ENCODE data around the gene PARD3B. TPM values are rescaled to one million over a fixed set of nuclear protein-coding genes. Genes with fewer than 3 reads are reported as not detected.

Gene PARD3B
- total RNA-seq, 2 experiments from 2014 or later: 0.46 TPM; not detected in 1

- Mint-ChIP-seq H3K27ac (no peak overlapping the region), H3K9me3 (ENCODE audit: low read depth) (no peaks in the 10 kb centered on the region), H3K27me3 (no peaks in the 10 kb centered on the region), H3K4me1 (no peaks in the 10 kb centered on the region), H3K36me3 (ENCODE audit: low read depth) (no peaks in the 10 kb centered on the region), H3K4me3 (no peak overlapping the region)
- CTCF ChIA-PET: no interaction called here
- POLR2A ChIA-PET: no interaction called here
- intact Hi-C loops (cut with DNase I, micrococcal nuclease): no loop called here
- ATAC-seq (no peak), DNase-seq (no peak)
Observed at GRCh38 chr2:205145888-205146287, 600.6 kb downstream of the PARD3B start.

DNA sequence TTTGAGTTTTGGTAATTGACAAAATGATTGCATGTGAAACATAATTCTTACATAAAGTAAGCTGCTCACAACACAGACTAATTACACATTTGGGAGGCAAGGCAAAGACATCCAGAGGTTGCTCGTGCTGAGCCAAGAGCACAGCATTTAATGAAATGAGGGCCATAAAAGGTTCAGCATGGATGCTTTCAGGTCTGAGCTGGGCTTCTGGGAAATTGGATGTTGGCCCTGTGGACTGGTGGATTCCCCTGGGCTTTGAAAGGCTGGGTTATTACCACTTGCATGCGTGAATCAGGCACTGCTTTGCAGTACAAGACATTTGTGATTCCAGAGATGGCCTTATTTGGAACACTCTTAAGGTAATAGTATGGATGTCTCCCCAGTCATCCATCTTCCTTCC is 603.5 kb downstream of the PARD3B start:
- no peaks in the 10 kb centered on the region for H3K9me3 Mint-ChIP-seq (ENCODE audit: low read depth)
- no peaks in the 10 kb centered on the region for H3K4me1 Mint-ChIP-seq
- H3K27me3 Mint-ChIP-seq: no peaks in the 10 kb centered on the region
- ChIA-PET CTCF (no interaction called here), POLR2A (no interaction called here)
- H3K4me3 Mint-ChIP-seq: no peak overlapping the region
- intact Hi-C loops (cut with DNase I, micrococcal nuclease): no loop called here
- no peak overlapping the region for H3K27ac Mint-ChIP-seq
- no peak for DNase-seq
- H3K36me3 Mint-ChIP-seq (ENCODE audit: low read depth): no peaks in the 10 kb centered on the region
- no peak for ATAC-seq

GRCh38 chr2:205156457-205156856 is 611.2 kb downstream of the PARD3B start:
- Mint-ChIP-seq H3K27ac (no peak overlapping the region), H3K4me1 (no peaks in the 10 kb centered on the region), H3K36me3 (ENCODE audit: low read depth) (no peaks in the 10 kb centered on the region), H3K9me3 (ENCODE audit: low read depth) (no peaks in the 10 kb centered on the region), H3K4me3 (no peak overlapping the region), H3K27me3 (no peaks in the 10 kb centered on the region)
- DNase-seq: no peak
- CTCF ChIA-PET: interaction anchor here (0.7 kb wide), 1 partner anchor 42 kb away, joined by 3 read pairs; no protein-coding TSS in a partner anchor
- ATAC-seq: no peak
- intact Hi-C loops (cut with DNase I, micrococcal nuclease): no loop called here
- POLR2A ChIA-PET: no interaction called here

DNA sequence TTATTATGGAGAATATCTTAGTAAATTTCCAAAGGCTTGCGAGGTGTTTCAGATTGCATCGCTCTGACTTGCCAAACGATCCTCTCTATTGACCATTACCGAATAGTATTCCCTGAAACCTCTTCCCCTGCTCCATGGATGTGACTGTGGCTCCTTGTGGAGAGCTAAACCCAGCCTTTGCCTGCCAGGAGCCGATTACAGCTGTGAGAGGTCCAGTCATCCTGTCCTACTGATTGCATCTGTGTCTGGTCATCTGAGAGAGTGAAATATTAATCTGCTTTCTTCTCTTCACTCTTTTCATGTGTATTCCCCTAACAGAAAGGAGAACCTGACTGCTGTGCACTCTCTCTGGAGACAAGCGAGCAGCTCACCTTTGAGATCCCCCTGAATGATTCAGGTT is 613.1 kb downstream of the PARD3B start:
- H3K27ac Mint-ChIP-seq: no peak overlapping the region
- POLR2A ChIA-PET: no interaction called here
- intact Hi-C loops (cut with DNase I, micrococcal nuclease): no loop called here
- no peak for DNase-seq
- H3K4me1 Mint-ChIP-seq: no peaks in the 10 kb centered on the region
- no peaks in the 10 kb centered on the region for H3K9me3 Mint-ChIP-seq (ENCODE audit: low read depth)
- CTCF ChIA-PET: no interaction called here
- H3K4me3 Mint-ChIP-seq: no peak overlapping the region
- ATAC-seq: no peak
- H3K36me3 Mint-ChIP-seq (ENCODE audit: low read depth): no peaks in the 10 kb centered on the region
- H3K27me3 Mint-ChIP-seq: no peaks in the 10 kb centered on the region

- Mint-ChIP-seq H3K9me3 (ENCODE audit: low read depth) (no peaks in the 10 kb centered on the region), H3K36me3 (ENCODE audit: low read depth) (no peaks in the 10 kb centered on the region), H3K4me3 (no peak overlapping the region), H3K27ac (no peak overlapping the region), H3K4me1 (no peaks in the 10 kb centered on the region), H3K27me3 (no peaks in the 10 kb centered on the region)
- no peak for DNase-seq
- intact Hi-C loops (cut with DNase I, micrococcal nuclease): no loop called here
- POLR2A ChIA-PET: no interaction called here
- no peak for ATAC-seq
- CTCF ChIA-PET: no interaction called here
Observed at GRCh38 chr2:205161156-205161839, 616.0 kb downstream of the PARD3B start.

- H3K9me3 Mint-ChIP-seq (ENCODE audit: low read depth): no peaks in the 10 kb centered on the region
- no peak for ATAC-seq
- H3K4me1 Mint-ChIP-seq: peaks cover 4% of the 10 kb centered on the region
- ChIA-PET POLR2A (no interaction called here), CTCF (interaction anchor here (0.6 kb wide), 2 partner anchors 220 to 289 kb away, joined by 3 to 4 read pairs; no protein-coding TSS in a partner anchor)
- no peak overlapping the region for H3K27ac Mint-ChIP-seq
- intact Hi-C loops (cut with DNase I, micrococcal nuclease): no loop called here
- no peaks in the 10 kb centered on the region for H3K36me3 Mint-ChIP-seq (ENCODE audit: low read depth)
- no peaks in the 10 kb centered on the region for H3K27me3 Mint-ChIP-seq
- no peak overlapping the region for H3K4me3 Mint-ChIP-seq
- DNase-seq: no peak
Observed at GRCh38 chr2:205166745-205167144, 621.5 kb downstream of the PARD3B start.

- intact Hi-C loops (cut with DNase I, micrococcal nuclease): no loop called here
- H3K27me3 Mint-ChIP-seq: no peaks in the 10 kb centered on the region
- H3K4me3 Mint-ChIP-seq: no peak overlapping the region
- peaks cover 4% of the 10 kb centered on the region for H3K4me1 Mint-ChIP-seq
- ATAC-seq: no peak
- no peaks in the 10 kb centered on the region for H3K9me3 Mint-ChIP-seq (ENCODE audit: low read depth)
- DNase-seq: no peak
- no peaks in the 10 kb centered on the region for H3K36me3 Mint-ChIP-seq (ENCODE audit: low read depth)
- ChIA-PET POLR2A (no interaction called here), CTCF (interaction anchor here (1.2 kb wide), 1 partner anchor 10 kb away, joined by 5 read pairs; no protein-coding TSS in a partner anchor)
- H3K27ac Mint-ChIP-seq: no peak overlapping the region
Observed at GRCh38 chr2:205169012-205169411, 623.7 kb downstream of the PARD3B start.

DNA sequence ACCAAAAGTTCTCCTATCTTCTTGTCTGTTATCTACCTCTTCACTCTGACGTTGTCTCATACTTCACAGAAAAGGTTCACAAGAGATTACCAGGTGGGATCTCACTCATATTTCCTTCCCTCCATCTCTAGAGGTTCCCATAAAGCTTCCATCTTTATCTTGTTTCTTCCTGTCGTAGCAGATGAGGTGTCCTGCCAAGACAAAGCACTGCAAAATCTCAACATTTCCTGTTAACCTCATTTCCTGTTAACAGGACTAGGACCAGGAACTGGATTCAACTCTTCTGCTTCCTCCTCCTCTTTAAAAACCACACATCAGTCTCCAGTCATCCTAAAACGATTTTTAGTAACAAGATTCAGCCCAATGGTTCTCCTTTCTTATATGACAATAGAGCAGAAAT is 624.2 kb downstream of the PARD3B start:
- no peak overlapping the region for H3K27ac Mint-ChIP-seq

GRCh38 chr2:205170399-205170798 is 625.1 kb downstream of the PARD3B start:
- POLR2A ChIA-PET: no interaction called here
- Mint-ChIP-seq H3K4me3 (no peak overlapping the region), H3K36me3 (ENCODE audit: low read depth) (no peaks in the 10 kb centered on the region), H3K27ac (no peak overlapping the region), H3K27me3 (no peaks in the 10 kb centered on the region), H3K9me3 (ENCODE audit: low read depth) (no peaks in the 10 kb centered on the region), H3K4me1 (peaks cover 4% of the 10 kb centered on the region)
- ATAC-seq (no peak), DNase-seq (no peak)
- CTCF ChIA-PET: interaction anchor here (0.7 kb wide), 1 partner anchor 28 kb away, joined by 3 read pairs; no protein-coding TSS in a partner anchor
- intact Hi-C loops (cut with DNase I, micrococcal nuclease): no loop called here

More for the DNA sequence above, 624.2 kb downstream of the PARD3B start:
- no peak for DNase-seq
- POLR2A ChIA-PET: no interaction called here
- no peak overlapping the region for H3K4me3 Mint-ChIP-seq
- no peaks in the 10 kb centered on the region for H3K27me3 Mint-ChIP-seq
- intact Hi-C loops (cut with DNase I, micrococcal nuclease): no loop called here
- H3K9me3 Mint-ChIP-seq (ENCODE audit: low read depth): no peaks in the 10 kb centered on the region
- peaks cover 4% of the 10 kb centered on the region for H3K4me1 Mint-ChIP-seq
- H3K36me3 Mint-ChIP-seq (ENCODE audit: low read depth): no peaks in the 10 kb centered on the region
- CTCF ChIA-PET: no interaction called here
- no peak for ATAC-seq

DNA sequence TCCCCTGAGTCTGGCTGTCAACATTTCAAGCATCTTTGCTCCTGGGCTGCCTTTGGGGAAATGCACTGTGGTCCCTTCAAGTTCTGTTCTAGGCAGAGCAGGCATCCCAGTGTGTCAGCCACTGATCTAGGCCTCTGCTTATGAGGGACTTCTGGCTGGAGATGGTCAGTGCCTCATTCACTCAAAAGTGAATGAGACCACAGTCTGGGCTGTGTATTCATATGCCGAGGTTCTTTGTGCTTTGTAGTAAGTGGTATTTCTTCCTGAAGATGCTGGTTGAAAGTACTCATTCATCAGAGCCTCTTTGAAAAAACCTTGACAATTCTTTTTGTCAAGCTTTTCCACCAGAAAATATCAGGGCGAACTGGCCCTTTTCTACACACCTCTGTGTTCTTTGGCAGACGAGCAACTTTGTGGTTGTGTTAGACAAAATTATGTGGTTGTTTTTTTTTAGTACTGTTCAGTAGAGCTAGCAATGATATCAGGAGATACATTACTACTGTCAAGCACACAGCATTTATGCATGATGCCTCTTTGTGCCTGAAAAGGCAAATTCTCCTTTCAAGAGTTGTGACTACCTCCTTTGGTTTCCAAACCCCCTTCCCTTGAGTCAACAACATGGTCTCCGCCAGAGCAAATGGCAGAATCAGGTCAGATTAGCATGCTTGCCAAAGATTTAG is 626.1 kb downstream of the PARD3B start:
- DNase-seq: no peak
- no peak overlapping the region for H3K27ac Mint-ChIP-seq
- no peaks in the 10 kb centered on the region for H3K9me3 Mint-ChIP-seq (ENCODE audit: low read depth)
- intact Hi-C loops (cut with DNase I, micrococcal nuclease): no loop called here
- H3K27me3 Mint-ChIP-seq: no peaks in the 10 kb centered on the region
- H3K36me3 Mint-ChIP-seq (ENCODE audit: low read depth): no peaks in the 10 kb centered on the region
- CTCF ChIA-PET: interaction anchor here (0.6 kb wide), 1 partner anchor 181 kb away, joined by 3 read pairs; no protein-coding TSS in a partner anchor
- peaks cover 4% of the 10 kb centered on the region for H3K4me1 Mint-ChIP-seq
- no peak overlapping the region for H3K4me3 Mint-ChIP-seq
- POLR2A ChIA-PET: no interaction called here
- ATAC-seq: no peak

GRCh38 chr2:205175831-205176230 is 630.6 kb downstream of the PARD3B start:
- POLR2A ChIA-PET: no interaction called here
- CTCF ChIA-PET: interaction anchor here (0.9 kb wide), 1 partner anchor 504 kb away, joined by 5 read pairs; no protein-coding TSS in a partner anchor
- DNase-seq (no peak), ATAC-seq (no peak)
- no peaks in the 10 kb centered on the region for H3K9me3 Mint-ChIP-seq (ENCODE audit: low read depth)
- no peak overlapping the region for H3K4me3 Mint-ChIP-seq
- H3K27me3 Mint-ChIP-seq: no peaks in the 10 kb centered on the region
- intact Hi-C loops (cut with DNase I, micrococcal nuclease): no loop called here
- H3K4me1 Mint-ChIP-seq: no peaks in the 10 kb centered on the region
- H3K27ac Mint-ChIP-seq: no peak overlapping the region
- H3K36me3 Mint-ChIP-seq (ENCODE audit: low read depth): no peaks in the 10 kb centered on the region

GRCh38 chr2:205176546-205176945 is 631.3 kb downstream of the PARD3B start:
- Mint-ChIP-seq H3K9me3 (ENCODE audit: low read depth) (no peaks in the 10 kb centered on the region), H3K4me3 (no peak overlapping the region), H3K27me3 (no peaks in the 10 kb centered on the region), H3K36me3 (ENCODE audit: low read depth) (no peaks in the 10 kb centered on the region), H3K27ac (no peak overlapping the region), H3K4me1 (no peaks in the 10 kb centered on the region)
- ATAC-seq (no peak), DNase-seq (no peak)
- CTCF ChIA-PET: interaction anchor here (0.7 kb wide), 1 partner anchor 1080 kb away, joined by 3 read pairs; no protein-coding TSS in a partner anchor
- intact Hi-C loops (cut with DNase I, micrococcal nuclease): no loop called here
- POLR2A ChIA-PET: no interaction called here

All from activated CD4-positive, alpha-beta T cell treated with anti-CD3 and anti-CD28 coated beads for 36 hours (primary cell).